ENCODE measurements around the gene USP34. TPM values are rescaled to one million over a fixed set of nuclear protein-coding genes. Genes with fewer than 3 reads are reported as not detected.

Gene USP34
- total and polyA plus RNA-seq, 7 donors = 40.2 to 71.5 (median 54.0) TPM

DNA sequence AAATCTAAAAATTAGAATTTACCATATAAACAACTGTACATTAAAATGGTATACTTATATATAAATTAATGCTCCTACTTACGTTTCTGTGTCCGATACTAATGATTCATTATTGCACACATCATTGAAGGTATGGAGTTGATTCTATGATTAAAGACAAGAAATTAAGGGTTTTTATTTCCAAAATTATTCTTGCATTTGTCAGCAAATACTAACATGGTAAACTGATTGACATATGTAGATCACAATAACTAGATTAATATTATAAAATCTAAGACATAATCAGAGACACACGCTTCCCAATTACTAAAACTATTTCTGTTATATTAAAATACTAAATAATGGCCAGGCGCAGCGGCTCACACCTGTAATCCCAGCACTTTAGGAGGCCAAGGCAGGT lies 92.6 kb downstream of the USP34 start:
- intact Hi-C loops (cut with DNase I) = loop anchor here (10.0 kb wide), 1 partner anchor 87 kb away; no protein-coding TSS in a partner anchor
- Histone ChIP-seq H3K27me3 (ENCODE audit: insufficient read depth in 3 of 3, low read length in 2 of 3) (no peaks in the 10 kb centered on the region), H3K9me3 (no peaks in the 10 kb centered on the region), H3K4me3 (no peak overlapping the region), H3K27ac (no peak overlapping the region), H3K4me1 (peaks cover 13% of the 10 kb centered on the region), H3K36me3 (ENCODE audit: insufficient read depth in 1 of 2, low read depth in 1 of 2) (peaks cover 7 to 67% of the 10 kb centered on the region in 2 donors)
- no peak for TF ChIP-seq CTCF (IDR thresholded peaks at IDR 0.05)
- WGBS, 3 donors = 97 to 98% (median 98%) methylated on average over 5 of the region's 5 CpGs
- no peak for DNase-seq
- no peak for ATAC-seq

DNA sequence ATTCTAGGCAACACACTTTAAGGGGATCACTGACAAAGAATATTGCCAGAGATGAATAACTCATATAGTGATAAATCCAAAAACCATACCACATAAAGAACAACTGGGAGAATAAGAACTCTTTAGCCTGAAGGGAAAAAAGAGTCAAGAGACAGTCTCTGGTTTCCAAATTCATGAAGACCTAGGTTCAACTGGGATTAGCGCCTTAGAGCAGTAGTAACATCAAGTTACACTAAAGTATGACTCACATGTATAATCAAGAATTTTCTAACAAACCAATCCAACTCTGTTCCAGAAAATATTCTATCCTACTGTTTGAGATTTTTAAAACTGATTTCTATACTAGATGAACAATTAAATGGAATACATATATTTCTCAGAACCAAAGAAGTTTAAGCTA lies 93.8 kb downstream of the USP34 start:
- 0 to 54% (median 44%) methylated on average over 1 of the region's 1 CpG for WGBS, 3 donors
- Histone ChIP-seq H3K9me3 (no peaks in the 10 kb centered on the region), H3K4me3 (no peak overlapping the region), H3K36me3 (ENCODE audit: insufficient read depth in 1 of 2, low read depth in 1 of 2) (peaks cover 7 to 57% of the 10 kb centered on the region in 2 donors), H3K27ac (peak overlapping the region; percentile 44), H3K27me3 (ENCODE audit: insufficient read depth in 3 of 3, low read length in 2 of 3) (no peaks in the 10 kb centered on the region), H3K4me1 (peaks cover 13% of the 10 kb centered on the region)
- no peak for DNase-seq
- ATAC-seq = peak in 3 of 4 donors; percentile 54 to 67 (median 59)
- no peak for TF ChIP-seq CTCF (IDR thresholded peaks at IDR 0.05)
- intact Hi-C loops (cut with DNase I) = loop anchor here (10.0 kb wide), 1 partner anchor 88 kb away; no protein-coding TSS in a partner anchor

DNA sequence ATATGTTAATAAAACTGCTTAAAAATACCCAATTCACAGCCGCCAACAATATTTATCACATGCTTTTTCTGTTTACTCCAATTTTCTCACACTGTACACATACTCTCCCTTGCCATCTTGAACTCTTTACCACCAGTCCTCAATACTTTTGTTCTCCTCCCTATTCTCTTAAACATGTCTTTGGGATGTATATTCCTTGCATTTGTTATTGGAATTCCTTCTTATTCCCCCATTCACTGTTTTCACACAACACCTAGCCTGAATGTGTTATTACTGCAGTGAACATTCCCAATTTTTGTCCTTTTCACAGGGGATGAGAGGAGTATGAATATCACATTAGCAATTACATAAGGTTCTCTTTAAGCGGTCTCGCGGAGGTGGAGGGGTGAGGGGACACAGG lies 94.7 kb downstream of the USP34 start:
- Histone ChIP-seq H3K4me3 (no peak overlapping the region), H3K4me1 (peaks cover 13% of the 10 kb centered on the region), H3K27ac (peak overlapping the region; percentile 44), H3K27me3 (ENCODE audit: insufficient read depth in 3 of 3, low read length in 2 of 3) (no peaks in the 10 kb centered on the region), H3K9me3 (no peaks in the 10 kb centered on the region), H3K36me3 (ENCODE audit: insufficient read depth in 1 of 2, low read depth in 1 of 2) (peaks cover 7 to 61% of the 10 kb centered on the region in 2 donors)
- ATAC-seq (no peak), DNase-seq (no peak)
- no peak for TF ChIP-seq CTCF (IDR thresholded peaks at IDR 0.05)
- 96 to 99% (median 97%) methylated on average over 4 of the region's 4 CpGs for WGBS, 3 donors
- intact Hi-C loops (cut with DNase I) = loop anchor here (10.0 kb wide), 1 partner anchor 89 kb away; no protein-coding TSS in a partner anchor

DNA sequence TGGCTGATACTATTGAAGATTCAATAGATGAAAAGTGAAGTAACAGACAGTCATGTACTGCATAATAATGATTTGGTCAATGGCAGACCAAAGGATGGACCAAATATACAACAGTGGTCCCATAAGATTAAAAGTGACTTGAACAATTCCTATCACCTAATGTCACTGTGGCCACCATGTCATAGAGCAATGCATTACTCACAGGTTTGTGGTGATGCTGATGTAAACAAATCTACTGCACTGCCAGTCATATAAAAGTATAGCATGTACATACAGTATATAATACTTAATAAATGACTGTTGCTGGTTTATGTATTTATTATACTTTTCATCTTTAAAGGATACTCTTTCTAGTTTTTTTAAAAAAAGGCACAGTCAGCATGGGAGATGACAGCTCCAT lies 99.9 kb downstream of the USP34 start:
- TF ChIP-seq CTCF (IDR thresholded peaks at IDR 0.05) = no peak
- H3K27ac ChIP-seq = no peak overlapping the region
- peaks cover 6 to 66% of the 10 kb centered on the region in 2 donors for H3K36me3 ChIP-seq (ENCODE audit: insufficient read depth in 1 of 2, low read depth in 1 of 2)
- no peak for DNase-seq
- H3K4me3 ChIP-seq = no peak overlapping the region
- H3K27me3 ChIP-seq (ENCODE audit: insufficient read depth in 3 of 3, low read length in 2 of 3) = no peaks in the 10 kb centered on the region
- intact Hi-C loops (cut with DNase I) = loop anchor here (10.0 kb wide), 1 partner anchor 94 kb away; no protein-coding TSS in a partner anchor
- H3K4me1 ChIP-seq = no peaks in the 10 kb centered on the region
- H3K9me3 ChIP-seq = no peaks in the 10 kb centered on the region
- no peak for ATAC-seq

Data from psoas muscle (tissue), 8 donors.